ENCODE results near the gene CHMP5. TPM values are rescaled to one million over a fixed set of nuclear protein-coding genes. Genes with fewer than 3 reads are reported as not detected.

CHMP5 gene
- total RNA-seq, 1 donor from 2014 or later, result 108 TPM

DNA sequence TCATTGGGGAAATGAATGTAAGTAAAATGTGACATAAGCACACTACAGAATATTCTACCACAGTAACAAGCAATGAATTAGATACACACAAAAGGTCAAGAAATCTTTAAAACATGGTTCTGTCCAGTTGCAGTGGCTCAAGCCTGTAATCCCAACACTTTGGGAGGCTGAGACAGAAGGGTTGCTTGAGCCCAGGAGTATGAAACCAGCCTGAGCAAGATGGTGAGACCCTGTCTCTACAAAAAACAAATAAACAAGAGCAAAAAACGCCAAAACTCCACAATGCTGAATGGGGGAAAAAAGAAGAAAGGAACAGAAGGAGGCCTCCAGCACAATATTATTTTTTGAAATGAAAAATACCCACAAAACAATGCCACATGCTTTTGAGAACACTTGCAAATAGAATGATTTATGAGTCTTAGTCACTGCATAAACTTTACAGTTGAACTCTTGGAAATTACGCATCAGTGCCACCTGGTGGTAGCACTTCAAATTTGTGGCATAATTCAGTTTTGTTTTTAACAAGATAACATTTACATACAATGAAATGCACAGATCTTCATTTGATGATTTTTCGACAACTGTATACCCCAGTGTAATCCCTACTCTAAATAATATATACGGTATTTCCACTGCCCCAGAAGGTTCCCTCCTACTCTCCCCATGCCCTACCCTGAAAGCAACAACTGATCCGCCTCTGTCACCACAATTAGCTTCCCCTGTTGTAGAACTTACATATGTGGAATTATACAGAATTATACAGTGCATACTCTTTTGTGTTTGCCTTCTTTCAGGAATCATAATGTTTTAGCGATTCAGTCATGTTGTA lies 39.3 kb upstream of the CHMP5 start:
- Histone ChIP-seq H3K79me2 (ENCODE audit: insufficient read depth, low read length) (no peaks in the 10 kb centered on the region), H3K9me3 (ENCODE audit: insufficient read depth, low read depth, low read length) (no peaks in the 10 kb centered on the region), H3K4me2 (ENCODE audit: low read length) (peak overlapping the region; percentile 30), H3K4me1 (ENCODE audit: insufficient read depth, low read length) (peaks cover 3% of the 10 kb centered on the region), H4K20me1 (ENCODE audit: insufficient read depth, low read length) (no peaks in the 10 kb centered on the region), H3K4me3 (ENCODE audit: insufficient read depth, low read depth, low read length) (no peak overlapping the region), H3K9ac (ENCODE audit: low read length) (no peak overlapping the region), H3K36me3 (ENCODE audit: insufficient read depth, low read length) (no peaks in the 10 kb centered on the region), H2AFZ (ENCODE audit: low read depth, low read length) (no peak overlapping the region), H3K27me3 (ENCODE audit: insufficient read depth, low read length) (peaks cover 5% of the 10 kb centered on the region), H3K27ac (ENCODE audit: low read depth, low read length) (no peak overlapping the region)
- TF ChIP-seq, protein P1, sequence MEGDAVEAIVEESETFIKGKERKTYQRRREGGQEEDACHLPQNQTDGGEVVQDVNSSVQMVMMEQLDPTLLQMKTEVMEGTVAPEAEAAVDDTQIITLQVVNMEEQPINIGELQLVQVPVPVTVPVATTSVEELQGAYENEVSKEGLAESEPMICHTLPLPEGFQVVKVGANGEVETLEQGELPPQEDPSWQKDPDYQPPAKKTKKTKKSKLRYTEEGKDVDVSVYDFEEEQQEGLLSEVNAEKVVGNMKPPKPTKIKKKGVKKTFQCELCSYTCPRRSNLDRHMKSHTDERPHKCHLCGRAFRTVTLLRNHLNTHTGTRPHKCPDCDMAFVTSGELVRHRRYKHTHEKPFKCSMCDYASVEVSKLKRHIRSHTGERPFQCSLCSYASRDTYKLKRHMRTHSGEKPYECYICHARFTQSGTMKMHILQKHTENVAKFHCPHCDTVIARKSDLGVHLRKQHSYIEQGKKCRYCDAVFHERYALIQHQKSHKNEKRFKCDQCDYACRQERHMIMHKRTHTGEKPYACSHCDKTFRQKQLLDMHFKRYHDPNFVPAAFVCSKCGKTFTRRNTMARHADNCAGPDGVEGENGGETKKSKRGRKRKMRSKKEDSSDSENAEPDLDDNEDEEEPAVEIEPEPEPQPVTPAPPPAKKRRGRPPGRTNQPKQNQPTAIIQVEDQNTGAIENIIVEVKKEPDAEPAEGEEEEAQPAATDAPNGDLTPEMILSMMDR (IDR thresholded peaks at IDR 0.05; ENCODE audit: insufficient read depth, low read depth, low read length), result peak; percentile 74
- no peak for TF ChIP-seq EZH2 (IDR thresholded peaks at IDR 0.05; ENCODE audit: insufficient read depth, low read length)
- Mint-ChIP-seq H3K27me3 (ENCODE audit: low read depth, unreplicated experiment) (peaks cover 18% of the 10 kb centered on the region), H3K9me3 (ENCODE audit: unreplicated experiment) (no peaks in the 10 kb centered on the region), H3K4me3 (ENCODE audit: unreplicated experiment) (no peak overlapping the region), H3K4me1 (ENCODE audit: low read depth, unreplicated experiment) (no peaks in the 10 kb centered on the region), H3K27ac (ENCODE audit: unreplicated experiment) (peak overlapping the region; percentile 1), H3K36me3 (ENCODE audit: low read depth, unreplicated experiment) (no peaks in the 10 kb centered on the region)
- FAIRE-seq, result peak; percentile 23
- DNase-seq (ENCODE audit: low read depth), result peak; percentile 59

DNA sequence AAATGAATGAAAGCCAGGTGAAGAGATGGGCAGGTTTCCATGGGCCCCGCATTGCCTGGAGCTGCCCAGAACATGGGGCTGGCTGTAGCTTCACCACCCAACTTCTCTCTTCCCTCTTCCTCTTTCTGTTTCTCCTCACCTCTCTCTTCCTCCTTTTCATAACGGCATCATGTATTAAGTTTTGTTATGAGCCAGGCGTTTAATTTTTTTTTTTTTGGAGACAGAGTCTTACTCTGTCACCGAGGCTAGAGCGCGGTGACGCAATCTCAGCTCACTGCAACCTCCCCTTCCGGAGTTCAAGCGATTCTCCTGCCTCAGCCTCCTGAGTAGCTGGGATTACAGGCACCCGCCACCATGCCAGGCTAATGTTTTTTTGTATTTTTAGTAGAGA lies 37.8 kb upstream of the CHMP5 start:
- H3K4me1 Mint-ChIP-seq (ENCODE audit: low read depth, unreplicated experiment), result no peaks in the 10 kb centered on the region
- no peak overlapping the region for H3K4me3 Mint-ChIP-seq (ENCODE audit: unreplicated experiment)

More for the DNA sequence above, 37.8 kb upstream of the CHMP5 start:
- H3K36me3 ChIP-seq (ENCODE audit: insufficient read depth, low read length), result no peaks in the 10 kb centered on the region
- no peak for DNase-seq (ENCODE audit: low read depth)
- peaks cover 3% of the 10 kb centered on the region for H3K4me1 ChIP-seq (ENCODE audit: insufficient read depth, low read length)
- no peak overlapping the region for H3K27ac Mint-ChIP-seq (ENCODE audit: unreplicated experiment)
- H2AFZ ChIP-seq (ENCODE audit: low read depth, low read length), result no peak overlapping the region
- no peaks in the 10 kb centered on the region for H4K20me1 ChIP-seq (ENCODE audit: insufficient read depth, low read length)
- no peak overlapping the region for H3K4me3 ChIP-seq (ENCODE audit: insufficient read depth, low read depth, low read length)
- H3K27me3 Mint-ChIP-seq (ENCODE audit: low read depth, unreplicated experiment), result peaks cover 23% of the 10 kb centered on the region
- H3K36me3 Mint-ChIP-seq (ENCODE audit: low read depth, unreplicated experiment), result no peaks in the 10 kb centered on the region
- H3K9me3 ChIP-seq (ENCODE audit: insufficient read depth, low read depth, low read length), result no peaks in the 10 kb centered on the region
- H3K9ac ChIP-seq (ENCODE audit: low read length), result no peak overlapping the region
- peaks cover 5% of the 10 kb centered on the region for H3K27me3 ChIP-seq (ENCODE audit: insufficient read depth, low read length)
- peaks cover 3% of the 10 kb centered on the region for H3K9me3 Mint-ChIP-seq (ENCODE audit: unreplicated experiment)
- FAIRE-seq, result no peak
- TF ChIP-seq EZH2 (IDR thresholded peaks at IDR 0.05; ENCODE audit: insufficient read depth, low read length), result no peak
- TF ChIP-seq, protein P1 (IDR thresholded peaks at IDR 0.05; ENCODE audit: insufficient read depth, low read depth, low read length), result no peak
- no peak overlapping the region for H3K4me2 ChIP-seq (ENCODE audit: low read length)
- H3K79me2 ChIP-seq (ENCODE audit: insufficient read depth, low read length), result no peaks in the 10 kb centered on the region
- no peak overlapping the region for H3K27ac ChIP-seq (ENCODE audit: low read depth, low read length)

All from astrocyte (in vitro differentiated cells and primary cell).